Activated naive CD4-positive, alpha-beta T cell treated with Interleukin-2 at 50 U/mL for 16 hours (primary cell): ENCODE results near the gene EGLN1.
"Not testable (repeated sequence)": the region's sequence is repeated elsewhere in the genome, so short reads cannot be mapped to it uniquely, and the experiment has no call there.

Source experiments
- DNase-seq: peaks from one replicate; pipeline ENCODE4 v3.0.0-alpha.2; 2020

EGLN1 gene

DNA sequence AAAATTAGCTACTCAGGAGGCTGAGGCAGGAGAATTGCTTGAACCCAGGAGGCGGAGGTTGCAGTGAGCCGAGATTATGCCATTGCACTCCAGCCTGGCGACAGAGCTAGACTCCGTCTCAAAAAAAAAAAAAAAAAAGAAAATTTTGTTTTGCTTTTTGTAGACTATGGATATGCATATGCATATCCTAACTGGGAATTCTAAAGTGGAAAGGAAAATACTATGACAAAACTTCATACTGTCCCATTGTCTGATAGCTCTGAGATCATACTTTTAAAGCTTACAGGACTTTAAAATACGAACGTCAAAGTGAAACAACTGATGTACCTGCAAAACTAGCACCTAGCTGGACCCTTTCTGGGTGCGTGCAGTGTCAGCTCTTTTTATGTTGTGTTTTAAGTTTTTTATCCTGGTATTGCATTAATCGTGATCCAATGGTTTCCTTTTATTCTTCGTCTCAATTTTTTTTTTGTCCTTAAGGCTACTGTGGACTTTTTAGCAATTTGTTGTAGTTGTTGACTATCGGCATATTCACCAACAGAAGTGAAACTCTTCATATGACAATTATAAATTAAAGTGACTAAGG lies 64.8 kb downstream of the EGLN1 start:
- DNase-seq, result no peak

DNA sequence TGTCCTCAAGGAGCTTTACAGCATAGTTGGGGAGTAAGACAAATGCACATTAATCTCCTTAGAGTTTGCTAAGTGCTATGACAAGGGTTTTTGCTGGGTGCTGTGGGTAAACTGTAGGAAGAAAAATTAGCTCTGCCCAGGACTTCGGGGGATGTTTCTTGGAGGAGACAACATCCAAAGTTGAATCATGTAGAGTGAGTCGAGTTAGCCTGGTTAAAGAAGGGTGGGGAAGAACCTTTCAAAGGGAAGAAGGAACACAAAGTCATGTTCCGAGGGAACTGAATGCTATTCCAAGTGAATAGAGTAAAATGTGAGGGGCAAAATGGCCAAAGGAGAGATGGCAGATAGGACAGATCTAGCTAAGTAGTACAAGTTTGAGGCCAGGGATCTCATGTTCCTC lies 66.9 kb downstream of the EGLN1 start:
- no peak for DNase-seq

DNA sequence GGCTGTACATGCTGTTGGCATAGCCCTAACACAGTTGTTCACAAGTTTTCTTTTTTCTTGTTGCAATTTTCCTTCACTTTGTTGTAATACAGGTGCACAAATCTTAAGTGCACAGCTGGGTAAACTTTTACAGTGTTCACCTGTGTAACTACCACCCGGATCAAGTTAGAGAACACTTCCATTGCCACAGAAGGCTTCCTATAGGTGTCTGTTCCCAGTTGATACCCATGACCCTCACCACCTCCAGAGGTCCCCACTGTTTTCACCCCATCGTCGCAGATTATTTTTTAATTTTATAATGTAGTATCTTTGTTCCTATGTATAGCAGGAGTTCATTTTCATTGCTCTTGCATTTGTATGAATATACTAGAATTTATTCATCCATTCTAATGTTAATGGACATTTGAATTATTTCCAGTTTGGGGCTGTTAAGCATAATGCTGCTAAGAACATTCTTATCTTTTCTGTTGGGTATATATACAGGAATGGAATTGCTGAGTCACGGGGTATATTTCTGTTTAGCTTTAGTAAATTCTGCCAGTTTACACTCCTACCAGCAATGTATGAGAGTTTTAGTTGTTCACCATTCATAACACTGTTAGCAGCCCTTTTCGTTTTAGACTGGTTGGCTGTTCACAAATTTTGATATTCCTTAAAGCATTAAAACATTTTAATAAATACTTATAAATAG lies 67.6 kb downstream of the EGLN1 start:
- no peak for DNase-seq

DNA sequence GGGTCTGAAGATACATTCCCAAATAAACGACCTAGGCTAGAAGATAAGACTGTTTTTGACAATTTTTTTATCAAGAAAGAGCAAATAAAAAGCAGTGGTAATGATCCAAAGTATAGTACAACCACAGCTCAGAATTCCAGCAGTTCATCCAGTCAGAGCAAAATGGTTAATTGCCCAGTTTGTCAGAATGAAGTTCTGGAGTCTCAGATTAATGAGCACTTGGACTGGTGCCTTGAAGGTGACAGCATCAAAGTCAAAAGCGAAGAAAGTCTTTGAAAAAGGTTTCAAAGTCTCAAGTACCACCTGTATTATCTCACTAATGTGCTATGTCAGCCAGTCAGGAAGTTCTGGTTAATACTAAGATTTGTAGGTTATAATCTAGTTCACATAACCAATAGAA lies 69.0 kb downstream of the EGLN1 start:
- no peak for DNase-seq

DNA sequence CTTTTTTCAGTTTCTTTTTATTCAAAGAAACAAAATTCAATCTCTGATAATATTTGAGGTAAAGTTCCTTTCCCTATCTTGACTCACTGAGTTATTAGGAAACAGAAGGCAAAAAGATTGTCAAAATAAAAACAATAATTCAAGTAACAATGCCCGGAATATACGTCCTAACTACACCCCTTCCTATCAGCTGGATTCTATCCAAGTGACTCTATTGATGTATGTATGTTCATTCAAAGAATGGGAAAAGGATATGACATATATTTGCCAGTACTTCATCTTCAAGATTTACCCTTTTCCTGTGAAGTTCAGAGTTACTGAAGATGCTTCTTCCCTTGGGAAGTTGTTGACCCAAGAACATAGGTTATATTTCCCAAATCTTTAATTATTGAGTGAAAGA lies 70.3 kb downstream of the EGLN1 start:
- no peak for DNase-seq

DNA sequence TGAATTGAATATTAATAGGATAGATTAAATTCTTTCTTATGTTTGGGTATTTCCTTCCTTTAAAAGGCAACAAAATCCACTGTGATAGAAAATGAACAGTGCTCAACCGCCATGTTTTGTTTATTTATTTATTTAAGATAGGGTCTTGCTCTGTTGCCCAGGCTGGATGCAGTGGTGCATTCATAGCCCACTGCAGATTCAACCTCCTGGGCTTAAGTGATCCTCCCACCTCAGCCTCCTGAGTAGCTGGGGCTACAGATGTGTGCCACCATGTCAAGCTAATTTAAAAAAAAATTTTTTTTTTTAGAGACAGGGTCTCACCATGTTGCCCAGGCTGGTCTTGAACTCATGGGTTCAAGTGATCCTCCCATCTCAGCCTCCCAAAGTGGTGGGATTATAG lies 73.2 kb downstream of the EGLN1 start:
- DNase-seq, result not testable (repeated sequence)

DNA sequence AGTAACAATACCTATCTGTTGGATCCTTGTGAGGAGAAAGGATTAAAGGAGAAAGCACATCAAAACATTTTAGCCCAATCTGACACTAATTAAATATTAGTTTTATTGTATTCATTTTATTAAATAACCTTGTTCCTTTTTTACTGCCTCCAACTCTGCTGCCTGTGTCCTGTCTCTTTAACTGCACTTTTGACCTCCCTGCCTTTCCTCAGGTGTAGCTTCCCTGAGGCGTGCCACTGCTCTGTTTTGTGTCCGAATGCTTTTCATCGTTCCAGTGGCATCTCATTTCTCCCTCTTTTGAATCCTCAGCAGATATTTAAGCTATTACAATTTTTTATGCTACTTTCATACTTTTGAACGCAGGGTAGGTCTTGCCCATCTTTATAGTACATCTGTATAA lies 73.6 kb downstream of the EGLN1 start:
- DNase-seq, result no peak

DNA sequence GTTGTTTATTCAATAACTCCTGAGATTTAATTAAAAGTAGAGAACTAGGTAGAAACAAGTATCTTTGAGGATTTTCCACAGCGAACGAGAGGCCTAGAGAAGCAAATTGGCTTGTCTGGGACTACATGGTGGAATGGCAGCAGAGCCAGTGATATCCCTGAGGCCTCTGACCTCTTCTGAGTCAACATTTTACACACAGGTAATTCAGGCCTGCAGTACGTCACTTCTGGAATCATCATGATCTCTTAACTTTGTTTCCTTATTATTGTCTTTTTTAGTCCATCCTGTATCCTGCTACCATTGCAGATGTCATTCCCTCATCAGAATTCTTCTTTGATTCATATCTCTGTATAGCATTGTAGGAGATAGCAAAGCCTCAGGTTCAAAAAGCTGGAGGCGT lies 74.1 kb downstream of the EGLN1 start:
- DNase-seq, result no peak

DNA sequence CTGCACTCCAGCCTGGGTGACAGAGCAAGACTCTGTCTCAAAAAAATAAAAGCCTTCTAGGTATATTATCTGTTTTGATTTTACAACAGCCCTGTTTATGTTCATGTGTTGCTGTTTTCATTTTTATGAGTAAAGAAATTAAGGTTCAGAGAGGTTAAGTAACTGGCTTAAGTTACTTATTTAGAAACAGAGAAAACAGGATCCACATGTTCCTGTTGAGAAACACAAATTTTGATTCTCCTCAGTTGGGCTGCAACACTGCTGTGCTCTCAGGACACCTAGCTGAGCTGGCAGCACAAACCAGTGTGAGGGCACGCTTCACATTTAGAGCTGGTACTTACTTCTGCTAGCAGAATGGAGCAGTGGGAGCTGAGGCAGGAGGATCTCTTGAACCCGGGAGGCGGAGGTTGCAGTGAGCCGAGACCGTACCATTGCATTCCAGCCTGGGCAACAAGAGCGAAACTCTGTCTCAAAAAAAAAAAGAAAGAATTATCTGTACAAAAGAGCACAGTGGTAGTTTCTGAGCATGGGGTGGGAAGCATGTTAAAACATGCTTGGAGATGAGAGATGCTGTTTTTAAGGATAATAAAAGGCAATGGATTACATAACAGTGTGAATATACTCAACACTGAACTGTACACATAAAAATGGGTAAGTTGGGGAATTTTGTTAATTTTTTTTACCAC lies 81.6 kb downstream of the EGLN1 start:
- no peak for DNase-seq

DNA sequence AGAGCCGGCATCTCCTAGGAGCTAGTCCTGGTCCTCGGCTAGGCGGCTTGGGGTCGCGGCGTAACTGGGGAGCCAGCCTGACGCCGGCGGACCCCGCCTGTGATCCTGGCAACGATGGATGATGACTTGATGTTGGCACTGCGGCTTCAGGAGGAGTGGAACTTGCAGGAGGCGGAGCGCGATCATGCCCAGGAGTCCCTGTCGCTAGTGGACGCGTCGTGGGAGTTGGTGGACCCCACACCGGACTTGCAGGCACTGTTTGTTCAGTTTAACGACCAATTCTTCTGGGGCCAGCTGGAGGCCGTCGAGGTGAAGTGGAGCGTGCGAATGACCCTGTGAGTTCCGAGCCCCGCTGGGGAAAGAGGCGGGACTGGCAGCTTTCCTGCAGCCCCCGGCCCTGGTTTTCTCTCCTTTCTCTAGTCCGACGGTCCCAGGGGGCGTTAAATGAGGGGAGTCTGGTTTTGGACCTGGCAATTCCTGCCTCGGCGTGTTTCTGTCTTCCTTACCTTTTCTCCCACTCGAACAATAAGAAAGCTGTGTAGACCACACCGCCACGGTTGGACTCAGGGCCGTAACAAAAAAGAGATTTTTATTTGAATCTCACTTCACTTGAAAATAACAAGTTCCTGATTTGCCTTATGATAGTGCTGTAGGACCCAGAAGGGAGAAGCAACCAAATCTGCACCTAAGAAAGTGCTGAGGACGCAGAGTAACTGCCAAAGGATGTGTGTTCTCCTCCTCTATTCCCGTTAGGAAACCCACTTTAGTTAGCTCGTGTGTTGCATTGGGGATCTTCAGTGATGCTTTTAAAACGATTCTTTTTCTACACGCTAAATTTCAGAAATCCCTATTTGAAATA lies 83.6 kb downstream of the EGLN1 start, which contains the start of gene SPRTN:
Gene SPRTN, plus strand, starts transcription at position 24 of the 859 bp plus-strand sequence. Its CDS starts 91 bp downstream, at position 115.
- no peak for DNase-seq

DNA sequence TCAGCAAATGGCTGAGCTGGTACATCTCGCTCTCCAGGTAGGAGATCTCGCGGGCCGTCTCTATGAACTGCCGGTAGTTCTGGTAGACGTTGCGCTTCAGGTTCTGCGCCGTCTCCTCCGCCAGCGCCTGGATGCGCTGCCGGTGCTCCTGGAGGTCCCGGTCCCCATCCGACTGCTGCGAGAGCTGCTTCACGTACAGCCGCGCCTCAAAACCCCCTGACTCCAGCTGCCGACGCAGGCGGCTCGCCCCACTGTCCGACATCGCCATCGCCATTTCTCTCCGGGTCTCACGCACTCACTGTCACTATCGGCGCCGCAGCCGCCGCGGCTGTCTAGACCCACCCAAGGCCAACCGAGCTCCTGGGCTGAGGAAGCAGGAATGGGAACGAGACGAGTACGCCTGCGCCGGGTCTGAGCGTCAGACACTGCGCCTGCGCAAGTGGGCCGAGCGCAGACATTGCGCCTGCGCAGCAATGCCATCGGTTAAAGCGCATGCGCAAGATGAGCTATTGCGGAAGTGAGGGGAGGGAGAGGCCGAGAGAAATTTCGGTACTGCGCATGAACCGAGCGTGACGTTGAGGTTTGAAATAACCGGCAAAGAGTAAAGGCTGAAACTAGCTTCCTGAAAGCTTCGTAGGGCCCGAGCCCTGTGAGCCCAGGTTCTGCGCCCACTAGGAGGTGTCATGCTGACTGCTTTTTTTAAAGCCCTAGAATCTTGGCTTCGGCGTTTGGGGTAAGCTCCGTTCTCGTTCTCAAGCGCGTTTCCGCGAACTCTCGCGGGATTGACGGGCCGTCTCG lies 84.4 kb downstream of the EGLN1 start, which contains the start of gene EXOC8:
Gene EXOC8, minus strand, starts transcription at position 381 of the 798 bp plus-strand sequence. Its CDS starts 107 bp downstream, at position 274.
- DNase-seq, result peak; percentile 97

DNA sequence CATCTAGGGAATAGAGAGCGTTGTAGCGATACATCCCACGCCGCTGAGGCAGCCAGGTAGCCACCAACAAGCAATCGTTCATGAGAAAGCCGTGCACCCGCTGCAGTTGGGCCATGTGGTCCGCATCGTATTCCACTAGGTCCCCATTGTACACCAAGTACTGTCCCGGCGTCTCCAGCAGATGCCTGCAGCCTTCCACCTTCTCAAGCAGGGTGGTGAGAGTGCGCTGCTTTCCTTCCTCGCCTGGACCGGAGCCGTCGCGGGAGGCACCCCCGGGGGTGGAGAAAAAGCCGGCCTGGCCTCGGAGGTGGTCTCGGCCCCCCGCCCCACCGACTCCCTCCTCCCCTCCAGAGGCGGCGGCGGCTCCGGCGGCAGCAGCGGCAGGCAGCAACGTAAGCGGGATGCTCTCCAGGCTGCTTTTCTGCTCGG lies 85.0 kb downstream of the EGLN1 start:
- DNase-seq, result no peak

DNA sequence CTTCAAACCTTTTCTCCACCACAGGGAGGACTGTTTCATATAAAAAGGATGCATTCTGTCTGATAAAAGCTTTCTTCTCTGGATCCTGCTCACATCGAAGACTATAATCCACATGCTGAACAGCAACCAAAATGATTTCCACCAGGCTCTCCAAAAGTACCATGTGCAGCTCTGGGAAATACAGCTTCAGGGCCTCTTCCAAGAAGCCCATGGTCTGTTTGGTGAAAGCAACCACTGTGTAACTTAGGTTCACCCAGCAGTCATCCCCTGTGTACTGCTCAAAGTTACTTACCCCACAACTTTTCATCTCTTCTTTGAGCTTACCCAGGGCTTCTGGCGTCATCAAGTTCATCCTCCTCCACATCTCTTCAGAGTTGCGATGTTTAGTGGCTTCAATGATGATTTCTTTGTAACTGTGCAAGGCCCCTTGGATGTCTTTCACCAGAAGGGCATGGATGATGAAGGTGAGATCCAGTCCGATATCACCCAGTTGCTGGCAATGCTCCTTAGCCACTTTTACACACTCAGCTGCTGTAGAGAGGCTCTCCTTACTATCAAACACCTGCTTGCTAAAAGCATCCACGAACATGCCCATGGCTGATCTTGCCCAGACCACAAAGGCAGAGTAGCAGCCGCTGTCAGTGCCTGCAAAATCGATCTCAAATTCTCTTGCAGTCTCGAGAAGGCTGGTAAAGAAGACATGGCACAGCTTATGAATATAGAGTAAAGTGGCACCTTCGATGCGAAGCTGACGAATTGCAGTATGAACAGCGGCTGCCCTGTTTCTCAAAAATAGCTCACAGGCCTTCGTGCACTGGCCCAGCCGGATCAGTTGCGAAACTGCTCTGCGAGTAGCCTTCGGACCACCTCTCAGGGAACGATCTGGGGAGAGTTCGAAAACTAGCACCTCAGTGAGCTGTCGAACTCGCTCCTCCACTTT lies 86.2 kb downstream of the EGLN1 start:
- DNase-seq, result no peak

DNA sequence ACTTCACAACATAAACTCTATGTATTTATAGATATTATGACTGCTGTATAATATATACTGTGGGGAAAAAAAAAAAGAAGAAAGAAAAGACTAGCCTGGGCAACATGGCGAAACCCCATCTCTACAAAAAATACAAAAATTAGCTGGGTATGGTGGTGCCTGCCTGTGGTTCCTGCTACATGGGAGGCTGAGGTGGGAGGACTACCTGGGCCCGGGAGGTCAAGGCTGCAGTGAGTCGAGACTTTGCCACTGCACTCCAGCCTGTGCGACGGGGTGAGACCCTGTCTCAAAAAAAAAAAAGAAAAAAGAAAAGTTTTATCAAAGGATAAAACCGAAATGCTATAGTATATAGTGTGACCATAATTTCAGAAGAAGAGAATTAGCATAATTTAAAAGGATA lies 87.1 kb downstream of the EGLN1 start:
- no peak for DNase-seq

DNA sequence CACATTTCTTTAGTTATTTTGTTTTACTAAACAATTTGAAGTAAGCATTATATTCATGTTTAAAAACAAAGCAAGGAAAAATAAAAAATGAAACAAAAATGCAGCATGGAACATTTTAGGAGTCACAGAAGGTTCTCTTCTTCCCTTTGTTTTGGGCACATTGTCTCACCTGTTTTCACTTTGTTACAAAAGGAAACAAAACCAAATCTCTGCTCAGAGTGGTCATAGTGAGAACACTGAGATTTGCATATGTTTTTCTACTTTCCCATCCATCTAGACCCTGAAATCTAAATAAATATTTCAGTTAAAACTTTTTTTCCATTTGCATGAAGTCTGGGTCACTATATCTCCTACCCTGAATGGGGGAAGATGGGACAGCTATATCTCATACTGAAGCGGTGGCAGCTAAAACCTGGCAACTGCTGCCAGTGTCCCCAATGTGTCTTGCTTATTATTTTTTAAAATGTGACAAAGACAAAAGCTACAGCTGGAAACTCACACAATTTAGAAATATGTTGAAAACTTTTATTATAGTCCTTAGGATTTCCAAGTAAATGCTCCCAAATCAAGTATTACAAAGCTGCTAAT lies 87.9 kb downstream of the EGLN1 start:
- DNase-seq, result no peak

DNA sequence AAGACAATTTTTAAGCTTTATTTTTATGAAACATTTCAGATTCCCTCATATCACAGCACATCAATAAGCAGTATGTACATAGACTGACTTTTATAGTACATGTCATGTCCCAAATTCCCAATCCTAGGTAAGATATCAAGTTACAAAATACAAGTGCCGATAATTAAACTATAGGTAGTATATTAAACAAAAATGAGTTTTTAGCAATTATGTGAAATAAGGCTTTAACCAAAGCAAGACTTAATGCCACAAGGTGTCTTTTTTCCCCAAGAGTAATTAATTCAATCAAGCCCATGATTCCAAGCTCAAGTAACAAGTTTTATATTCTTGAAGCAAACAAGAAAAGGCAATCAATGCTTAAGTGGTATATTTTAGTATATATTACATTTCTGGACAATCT lies 89.3 kb downstream of the EGLN1 start:
- no peak for DNase-seq

DNA sequence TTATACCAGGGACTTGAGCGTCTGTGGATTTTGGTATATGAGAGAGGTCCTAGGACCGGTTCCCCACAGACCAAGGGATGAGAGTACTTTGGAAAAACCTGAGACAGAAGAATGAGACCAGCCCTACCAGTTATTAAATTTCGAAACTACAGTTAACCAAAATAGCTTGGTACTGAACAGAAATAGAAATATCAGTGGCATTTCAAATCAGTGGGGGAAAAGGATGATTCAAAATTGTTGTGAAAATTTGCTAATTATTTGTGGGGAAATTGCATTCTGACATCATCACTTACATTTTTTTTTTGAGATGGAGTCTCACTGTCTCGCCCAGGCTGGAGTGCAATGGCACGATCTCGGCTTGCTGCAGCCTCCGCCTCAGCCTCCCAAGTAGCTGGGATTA lies 92.6 kb downstream of the EGLN1 start:
- DNase-seq, result no peak

DNA sequence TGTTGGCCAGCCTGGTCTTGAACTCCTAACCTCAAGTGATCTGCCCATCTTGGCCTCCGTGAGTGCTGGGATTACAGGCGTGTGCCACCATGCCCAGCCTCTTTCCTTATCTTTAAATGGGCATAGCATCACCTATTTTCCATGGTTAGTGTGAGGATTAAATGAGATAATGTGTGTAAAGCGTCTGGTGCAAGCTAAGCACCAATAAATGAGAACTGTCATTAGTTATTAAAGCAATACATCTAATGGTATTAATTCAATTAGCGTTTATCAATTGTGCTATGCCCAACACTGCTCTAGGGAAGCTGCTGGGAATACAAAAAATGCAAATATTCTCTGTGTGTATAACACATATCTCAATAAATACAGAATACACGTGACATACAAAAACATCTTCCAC lies 94.5 kb downstream of the EGLN1 start:
- DNase-seq, result no peak

DNA sequence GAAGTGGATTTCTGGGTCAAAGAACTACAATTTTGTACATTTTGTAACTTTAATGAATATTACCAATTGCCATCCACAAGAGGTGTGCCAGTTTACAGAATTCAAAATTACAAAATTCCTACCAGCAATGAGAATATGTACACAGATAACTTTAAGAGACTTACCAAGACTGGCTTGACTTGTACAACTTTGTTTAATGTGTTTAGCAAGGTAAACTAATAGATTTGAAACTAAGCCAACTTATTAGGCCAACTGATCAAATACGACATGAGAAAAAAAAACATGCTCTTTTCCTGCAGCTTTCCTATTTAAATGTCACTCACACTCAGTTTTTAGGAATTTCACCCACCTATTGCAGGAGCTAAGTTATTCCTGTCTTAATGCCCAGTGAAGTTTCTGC lies 95.8 kb downstream of the EGLN1 start:
- DNase-seq, result no peak

DNA sequence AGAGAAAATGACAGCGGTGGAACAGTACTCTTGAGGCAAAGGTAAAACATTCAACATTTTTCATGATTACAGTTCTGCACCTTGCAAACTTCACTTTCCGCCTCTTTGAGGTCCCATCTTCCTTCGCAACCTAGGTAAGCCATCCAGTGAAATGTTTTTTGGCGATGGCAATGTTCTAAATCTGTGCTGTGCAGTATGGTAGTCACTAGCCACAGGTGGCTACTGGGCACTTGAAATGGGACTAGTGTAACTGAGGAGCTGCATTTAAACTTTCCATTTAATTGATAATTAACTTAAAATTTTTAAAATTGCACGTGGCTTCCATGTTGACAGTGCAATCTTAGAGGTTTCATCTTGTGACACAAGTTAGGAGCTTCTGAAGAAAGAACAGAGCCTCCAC lies 97.4 kb downstream of the EGLN1 start:
- no peak for DNase-seq
